Ascending aorta (tissue), 2 donors: ENCODE data around the gene GPX3. TPM values are rescaled to one million over a fixed set of nuclear protein-coding genes. Genes with fewer than 3 reads are reported as not detected.

Source experiments
- DNase-seq, 2 donors: peaks; one replicate each; pipeline ENCODE4 v3.0.0-alpha.2; 2019; ENCODE audit warnings: low spot score in 2 of 2
- H3K27ac ChIP-seq, 2 donors: fragments of 200-600 bp; sonication (generic); one replicate each; pipeline ENCODE4 v1.5.1; 2016 to 2017; ENCODE audit warnings: mild to moderate bottlenecking in 1 of 2
- H3K27me3 ChIP-seq: fragments of 200-600 bp; sonication (generic); one replicate; pipeline ENCODE4 v1.5.1; 2017
- H3K36me3 ChIP-seq, 2 donors: fragments of 200-600 bp; sonication (generic); one replicate each; pipeline ENCODE4 v1.5.1; 2016
- H3K4me1 ChIP-seq, 2 donors: fragments of 200-600 bp; sonication (generic); one replicate each; pipeline ENCODE4 v1.5.1; 2016 to 2017; ENCODE audit warnings: mild to moderate bottlenecking in 1 of 2
- H3K4me3 ChIP-seq, 2 donors: fragments of 200-600 bp; sonication (generic); one replicate each; pipeline ENCODE4 v1.5.1; 2016 to 2017; ENCODE audit warnings: mild to moderate bottlenecking in 1 of 2
- H3K9me3 ChIP-seq, 2 donors: fragments of 200-600 bp; sonication (generic); one replicate each; pipeline ENCODE4 v1.5.1; 2016
- CTCF ChIP-seq, 3 experiments: fragments of 200-600 bp in 2 of 3; fragments of 450-650 bp in 1 of 3; sonication (generic) in 2 of 3; IDR thresholded peaks; one replicate each; pipeline ENCODE4 v1.5.1; 2016 to 2019; ENCODE audit warnings: antibody characterized with exemption in 3 of 3, mild to moderate bottlenecking in 1 of 3, moderate library complexity in 1 of 3
- intact Hi-C: fragments of 100-400 bp; cut with DNase I; formaldehyde crosslinking; loops from one replicate; pipeline ENCODE4 v1.15.1; 2023
- total RNA-seq: library from RNA; depleted of rRNA; stranded (reverse); fragments of >200 nt; gene quantifications from one replicate; pipeline ENCODE4 v1.1.0, GENCODE V29; 2016

Gene GPX3
- total RNA-seq, 1 donor from 2014 or later: 2,056 TPM

- Histone ChIP-seq H3K27me3 (no peaks in the 10 kb centered on the region), H3K36me3 (peaks cover 61 to 72% of the 10 kb centered on the region in 2 donors), H3K9me3 (no peaks in the 10 kb centered on the region), H3K27ac (no peak overlapping the region), H3K4me3 (no peak overlapping the region), H3K4me1 (peaks cover 2 to 10% of the 10 kb centered on the region in 2 donors)
- TF ChIP-seq CTCF (IDR thresholded peaks at IDR 0.05): no peak
- intact Hi-C loops: no loop called here
- DNase-seq: no peak
Observed at GRCh38 chr5:151033217-151033934, 13.0 kb downstream of the GPX3 start.

GRCh38 chr5:151034422-151035379 lies 14.3 kb downstream of the GPX3 start:
- no peak overlapping the region for H3K27ac ChIP-seq
- peaks cover 5 to 17% of the 10 kb centered on the region in 2 donors for H3K4me1 ChIP-seq

GRCh38 chr5:151036556-151036955 lies 16.2 kb downstream of the GPX3 start:
- Histone ChIP-seq H3K9me3 (no peaks in the 10 kb centered on the region), H3K36me3 (peaks cover 53 to 76% of the 10 kb centered on the region in 2 donors), H3K4me3 (no peak overlapping the region), H3K4me1 (peaks cover 5 to 17% of the 10 kb centered on the region in 2 donors), H3K27me3 (no peaks in the 10 kb centered on the region), H3K27ac (no peak overlapping the region)
- intact Hi-C loops: no loop called here
- no peak for DNase-seq
- no peak for TF ChIP-seq CTCF (IDR thresholded peaks at IDR 0.05)

More at GRCh38 chr5:151034422-151035379, 14.3 kb downstream of the GPX3 start:
- TF ChIP-seq CTCF (IDR thresholded peaks at IDR 0.05): no peak
- H3K36me3 ChIP-seq: peaks cover 55 to 74% of the 10 kb centered on the region in 2 donors
- no peak for DNase-seq
- H3K27me3 ChIP-seq: no peaks in the 10 kb centered on the region
- no peak overlapping the region for H3K4me3 ChIP-seq
- no peaks in the 10 kb centered on the region for H3K9me3 ChIP-seq
- intact Hi-C loops: no loop called here

- Histone ChIP-seq H3K4me3 (peak overlapping the region; percentile 2 to 8), H3K9me3 (no peaks in the 10 kb centered on the region), H3K27me3 (no peaks in the 10 kb centered on the region), H3K36me3 (peaks cover 65 to 78% of the 10 kb centered on the region in 2 donors), H3K27ac (peak overlapping the region; percentile 69 to 78), H3K4me1 (peaks cover 5 to 17% of the 10 kb centered on the region in 2 donors)
- intact Hi-C loops: no loop called here
- no peak for TF ChIP-seq CTCF (IDR thresholded peaks at IDR 0.05)
- no peak for DNase-seq
Observed at GRCh38 chr5:151037561-151038411, 17.4 kb downstream of the GPX3 start.

GRCh38 chr5:151038412-151038745 lies 18.0 kb downstream of the GPX3 start:
- peaks cover 69 to 80% of the 10 kb centered on the region in 2 donors for H3K36me3 ChIP-seq
- DNase-seq: no peak

More at GRCh38 chr5:151038412-151038745, 18.0 kb downstream of the GPX3 start:
- Histone ChIP-seq H3K4me1 (peaks cover 5 to 17% of the 10 kb centered on the region in 2 donors), H3K9me3 (no peaks in the 10 kb centered on the region), H3K27me3 (no peaks in the 10 kb centered on the region), H3K27ac (peak overlapping the region; percentile 69 to 78), H3K4me3 (peak overlapping the region in 1 of 2 donors; percentile 2)
- no peak for TF ChIP-seq CTCF (IDR thresholded peaks at IDR 0.05)
- intact Hi-C loops: no loop called here
